GM19193 (cell line): ENCODE results near the gene RRP36.

ENCODE experiments used
- POLR2A ChIP-seq: IDR thresholded peaks from 4 replicates; pipeline ENCODE4 v1.6.1; 2011; ENCODE audit not compliant: insufficient read depth, insufficient read length; ENCODE audit errors: extremely low read depth

The RRP36 gene

GRCh38 chr6:43019152-43019551, 2.3 kb upstream of the RRP36 start:
- no peak for TF ChIP-seq POLR2A

- no peak for TF ChIP-seq POLR2A
These were observed 1.2 kb upstream of the RRP36 start for GRCh38 chr6:43020052-43020705.

GRCh38 chr6:43020847-43021246, 576 bp upstream of the RRP36 start:
- no peak for TF ChIP-seq POLR2A

- TF ChIP-seq POLR2A = no peak
These were observed 3.0 kb downstream of the RRP36 start for GRCh38 chr6:43024436-43024835.

- TF ChIP-seq POLR2A = no peak
These were observed 4.9 kb downstream of the RRP36 start for GRCh38 chr6:43026365-43026764.

GRCh38 chr6:43029120-43029519, 7.7 kb downstream of the RRP36 start:
- no peak for TF ChIP-seq POLR2A

GRCh38 chr6:43032326-43032725, 10.9 kb downstream of the RRP36 start:
- no peak for TF ChIP-seq POLR2A

- no peak for TF ChIP-seq POLR2A
These were observed 12.2 kb downstream of the RRP36 start for GRCh38 chr6:43033496-43034189.

- no peak for TF ChIP-seq POLR2A
These were observed 12.7 kb downstream of the RRP36 start for GRCh38 chr6:43034190-43034525.

- no peak for TF ChIP-seq POLR2A
These were observed 14.2 kb downstream of the RRP36 start for GRCh38 chr6:43035495-43036194.

- TF ChIP-seq POLR2A = no peak
These were observed 15.3 kb downstream of the RRP36 start for GRCh38 chr6:43036712-43037111.

- TF ChIP-seq POLR2A = no peak
These were observed 15.8 kb downstream of the RRP36 start for GRCh38 chr6:43037197-43037596.

GRCh38 chr6:43037706-43038105, 16.3 kb downstream of the RRP36 start:
- no peak for TF ChIP-seq POLR2A

GRCh38 chr6:43038727-43039126, 17.3 kb downstream of the RRP36 start:
- no peak for TF ChIP-seq POLR2A

GRCh38 chr6:43040542-43041257, 19.3 kb downstream of the RRP36 start:
- no peak for TF ChIP-seq POLR2A

GRCh38 chr6:43043310-43043709, 21.9 kb downstream of the RRP36 start:
- TF ChIP-seq POLR2A = no peak

GRCh38 chr6:43045371-43045930, 24.0 kb downstream of the RRP36 start:
- TF ChIP-seq POLR2A = no peak
